Measurements from ENCODE around the gene A2M. TPM values are rescaled to one million over a fixed set of nuclear protein-coding genes. Genes with fewer than 3 reads are reported as not detected.
A peak's percentile ranks its signal among the peaks of the same experiment; 100 is the strongest.

Gene A2M
- total and polyA plus RNA-seq, 2 of the 4 experiments (the other 2 are of a cell fraction), result 1.1 to 3.2 TPM

GRCh38 chr12:9118158-9118557, 2.4 kb upstream of the A2M start:
- Histone ChIP-seq H3K4me1 (ENCODE audit: control insufficient read depth, insufficient read depth, low read length) (peaks cover 2% of the 10 kb centered on the region; the same call in 1 of the 2 replicates), H4K91ac (ENCODE audit: insufficient read depth, low read depth, low read length) (no peak overlapping the region), H2AK9ac (replicated peaks; ENCODE audit: low read depth, low read length, poor library complexity) (no peak overlapping the region), H3K23ac (ENCODE audit: low read depth, low read length) (no peak overlapping the region), H3K4me2 (ENCODE audit: low read depth, low read length) (peak overlapping the region; percentile 61; the same call in 1 of the 2 replicates), H3K36me3 (ENCODE audit: control insufficient read depth, insufficient read depth, low read length) (no peaks in the 10 kb centered on the region), H2BK15ac (ENCODE audit: low read depth, low read length) (no peak overlapping the region), H3K27me3 (ENCODE audit: control insufficient read depth, insufficient read depth, low read length) (no peaks in the 10 kb centered on the region), H3K27ac (ENCODE audit: insufficient read depth, low read length) (no peak overlapping the region; the same call in 1 of the 2 replicates), H2AFZ (replicated peaks; ENCODE audit: low read length, poor library complexity) (no peak overlapping the region), H4K5ac (ENCODE audit: low read depth, low read length) (peak overlapping the region; percentile 12; the same call in 1 of the 2 replicates), H3K56ac (ENCODE audit: extremely low read depth, insufficient read depth, low read length) (no peak overlapping the region), H3K14ac (replicated peaks; ENCODE audit: low read depth, low read length) (0 out of 2 replicates have a peak overlapping the region, but pooled peaks have one; percentile 9), H3K9me1 (ENCODE audit: insufficient read depth, low read length) (no peaks in the 10 kb centered on the region; the same call in 1 of the 2 replicates), H2AK5ac (ENCODE audit: low read depth, low read length) (no peak overlapping the region), H3K9me3 (ENCODE audit: control insufficient read depth, insufficient read depth, low read length) (no peaks in the 10 kb centered on the region), H3K4ac (ENCODE audit: low read depth, low read length) (no peak overlapping the region), H2BK20ac (ENCODE audit: low read depth, low read length) (no peak overlapping the region), H3K18ac (ENCODE audit: low read depth, low read length) (no peak overlapping the region), H2BK120ac (ENCODE audit: low read depth, low read length) (no peak overlapping the region), H2BK5ac (ENCODE audit: low read depth, low read length, poor library complexity, severe bottlenecking) (no peak overlapping the region), H3K9ac (ENCODE audit: low read depth, low read length) (no peak overlapping the region), H4K20me1 (ENCODE audit: insufficient read depth, low read length) (no peaks in the 10 kb centered on the region), H3K79me1 (ENCODE audit: low read depth in 1 of 2, low read length in 2 of 2) (no peaks in the 10 kb centered on the region), H3K4me3 (ENCODE audit: insufficient read depth, low read depth, low read length) (no peak overlapping the region), H4K8ac (ENCODE audit: low read depth in 2 of 2, low read length in 2 of 2) (no peak overlapping the region)
- ChIA-PET CTCF (interaction anchor here (0.6 kb wide), 1 partner anchor 405 kb away, joined by 3 read pairs; no protein-coding TSS in a partner anchor), POLR2A (ENCODE audit: unreplicated experiment) (no interaction called here)
- no peak for ATAC-seq (ENCODE audit: low read depth)
- BruUV-seq (replicated peaks), result no TSS peak
- in situ Hi-C loops (cut with MboI; ENCODE audit: low sequenced_read_pairs) (no loop called here), intact Hi-C loops (cut with micrococcal nuclease) (no loop called here), dilution Hi-C loops (cut with HindIII; ENCODE audit: low sequenced_read_pairs, unreplicated experiment) (no loop called here)
- WGBS, 2 experiments (ENCODE audit: extremely low coverage in 2 of 2, insufficient read length in 1 of 2), result no CpG with 5 or more reads among the region's 3 CpGs
- no peak for DNase-seq
- no peak for TF ChIP-seq MXI1 (IDR thresholded peaks at IDR 0.05; ENCODE audit: borderline replicate concordance, low read depth, low read length)
- no peak for TF ChIP-seq BHLHE40 (IDR thresholded peaks at IDR 0.05; ENCODE audit: low read depth, low read length)
- TF ChIP-seq MAFK (IDR thresholded peaks at IDR 0.05; ENCODE audit: low read depth, low read length), result no peak
- no peak for TF ChIP-seq USF2 (IDR thresholded peaks at IDR 0.05; ENCODE audit: low read depth, low read length)
- no peak for TF ChIP-seq SMC3 (IDR thresholded peaks at IDR 0.05; ENCODE audit: low read depth, low read length)
- TF ChIP-seq CEBPB (IDR thresholded peaks at IDR 0.05; ENCODE audit: low read depth, low read length), result no peak
- no peak for TF ChIP-seq RFX5 (IDR thresholded peaks at IDR 0.05; ENCODE audit: low read depth, low read length)
- no peak for TF ChIP-seq MAZ (IDR thresholded peaks at IDR 0.05; ENCODE audit: borderline replicate concordance, low read depth, low read length)
- TF ChIP-seq FOS (IDR thresholded peaks at IDR 0.05; ENCODE audit: low read depth, low read length), result no peak
- TF ChIP-seq, protein P1, sequence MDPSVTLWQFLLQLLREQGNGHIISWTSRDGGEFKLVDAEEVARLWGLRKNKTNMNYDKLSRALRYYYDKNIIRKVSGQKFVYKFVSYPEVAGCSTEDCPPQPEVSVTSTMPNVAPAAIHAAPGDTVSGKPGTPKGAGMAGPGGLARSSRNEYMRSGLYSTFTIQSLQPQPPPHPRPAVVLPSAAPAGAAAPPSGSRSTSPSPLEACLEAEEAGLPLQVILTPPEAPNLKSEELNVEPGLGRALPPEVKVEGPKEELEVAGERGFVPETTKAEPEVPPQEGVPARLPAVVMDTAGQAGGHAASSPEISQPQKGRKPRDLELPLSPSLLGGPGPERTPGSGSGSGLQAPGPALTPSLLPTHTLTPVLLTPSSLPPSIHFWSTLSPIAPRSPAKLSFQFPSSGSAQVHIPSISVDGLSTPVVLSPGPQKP (IDR thresholded peaks at IDR 0.05; ENCODE audit: borderline replicate concordance, low read depth, low read length), result no peak
- TF ChIP-seq RCOR1 (IDR thresholded peaks at IDR 0.05; ENCODE audit: insufficient replicate concordance, low read length), result no peak
- TF ChIP-seq POLR2A (IDR thresholded peaks at IDR 0.05; ENCODE audit: low read depth, low read length), result no peak
- TF ChIP-seq CHD1 (IDR thresholded peaks at IDR 0.05; ENCODE audit: low read depth, low read length), result no peak
